K562 (cell line): ENCODE measurements around the gene ZNF692. TPM values are rescaled to one million over a fixed set of nuclear protein-coding genes. Genes with fewer than 3 reads are reported as not detected.

Experiments used
- ARID1B ChIP-seq: fragments of 450-650 bp; IDR thresholded peaks from 2 replicates; pipeline ENCODE4 v1.6.1; 2016; ENCODE audit warnings: antibody characterized with exemption, mild to moderate bottlenecking, inconsistent platforms
- C11orf30 ChIP-seq: fragments of 450-650 bp; IDR thresholded peaks from 2 replicates; pipeline ENCODE4 v1.6.1; 2016; ENCODE audit warnings: low read depth, mild to moderate bottlenecking
- CHD4 ChIP-seq: fragments of 200-600 bp; sonication (generic); IDR thresholded peaks from 3 replicates; pipeline ENCODE4 v1.6.1; 2012; ENCODE audit warnings: low read depth, mild to moderate bottlenecking, mixed read lengths, low read length, inconsistent platforms; ENCODE audit not compliant: insufficient read depth, insufficient replicate concordance, poor library complexity, severe bottlenecking
- CSDE1 ChIP-seq, 2 experiments: fragments of 450-650 bp; IDR thresholded peaks; 2 replicates each; pipeline ENCODE4 v1.6.1; 2016; ENCODE audit warnings: mild to moderate bottlenecking in 1 of 2
- GABPB1 ChIP-seq: sonication (generic); formaldehyde crosslinking; IDR thresholded peaks from 2 replicates; pipeline ENCODE4 v1.8.0; 2022; ENCODE audit warnings: mild to moderate bottlenecking, missing genetic modification reagents
- LARP7 ChIP-seq: fragments of 450-650 bp; IDR thresholded peaks from 2 replicates; pipeline ENCODE4 v1.6.1; 2016
- POLR2A ChIP-seq: fragments of 450-650 bp; conservative IDR thresholded peaks from 2 replicates; pipeline ENCODE4 v1.6.1; 2016
- RBM39 ChIP-seq: fragments of 200-400 bp; formaldehyde crosslinking; optimal IDR thresholded peaks from 2 replicates; pipeline ENCODE3; 2018; ENCODE audit warnings: low read depth, low read length
- STAG1 ChIP-seq: sonication (generic); formaldehyde crosslinking; IDR thresholded peaks from 2 replicates; pipeline ENCODE4 v1.5.0; 2020; ENCODE audit warnings: missing genetic modification reagents, borderline replicate concordance
- ZNF224 ChIP-seq: sonication (generic); formaldehyde crosslinking; IDR thresholded peaks from 2 replicates; pipeline ENCODE4 v1.8.0; 2022; ENCODE audit warnings: mild to moderate bottlenecking, missing genetic modification reagents
- ZNF511 ChIP-seq: sonication (generic); formaldehyde crosslinking; IDR thresholded peaks from 2 replicates; pipeline ENCODE4 v1.8.0; 2022; ENCODE audit warnings: mild to moderate bottlenecking, missing genetic modification reagents
- ZNF609 ChIP-seq: sonication (generic); formaldehyde crosslinking; IDR thresholded peaks from 2 replicates; pipeline ENCODE4 v1.8.1; 2023; ENCODE audit warnings: missing genetic modification reagents, mild to moderate bottlenecking, borderline replicate concordance
- polyA plus RNA-seq, 8 experiments: library from polyadenylated mRNA; depleted of rRNA in 4 of 8; stranded (reverse) in 5 of 8; unstranded in 3 of 8; fragments of >200 nt; fragmentation: Nextera tagmentation in 2 of 8; fragmentation: Illumina TruSeq in 1 of 8; extraction: Ambion mirVana in 2 of 8; extraction: Trizol in 1 of 8; gene quantifications; 2 replicates each; pipeline versions ENCODE4 v1.2.1 to v1.2.3, GENCODE V29; 2011 to 2014; ENCODE audit warnings: inconsistent platforms in 1 of 8, missing spikeins in 1 of 8
- total RNA-seq, 7 experiments: library from RNA; depleted of rRNA in 6 of 7; stranded (reverse); fragments of >200 nt in 6 of 7; fragmentation: Illumina TruSeq in 2 of 7; extraction: Trizol in 2 of 7; gene quantifications; 2 replicates each; pipeline versions ENCODE4 v1.2.1 to v1.2.3, GENCODE V29; 2011 to 2021; ENCODE audit warnings: low replicate concordance in 1 of 7
- TF ChIP-seq, protein P1 (sequence below): fragments of 250-450 bp; sonication (Bioruptor Pico); IDR thresholded peaks from 2 replicates; pipeline ENCODE4 v1.4.0; 2020; ENCODE audit warnings: mild to moderate bottlenecking, moderate library complexity
- TF ChIP-seq, protein P2 (sequence below): fragments of 250-450 bp; sonication (Bioruptor Pico); IDR thresholded peaks from 2 replicates; pipeline ENCODE4 v1.8.0; 2021; ENCODE audit warnings: moderate library complexity, mild to moderate bottlenecking, inconsistent platforms
- TF ChIP-seq, protein P3 (sequence below): fragments of 450-650 bp; formaldehyde crosslinking; IDR thresholded peaks from 2 replicates; pipeline ENCODE4 v1.4.0; 2022; ENCODE audit warnings: missing genetic modification characterization

ZNF692 gene
- total and polyA plus RNA-seq, 9 of the 15 experiments (the other 6 are each of a cell fraction or from before 2014, with no cell fraction given), result 8.4 to 143 (median 55.9) TPM

DNA sequence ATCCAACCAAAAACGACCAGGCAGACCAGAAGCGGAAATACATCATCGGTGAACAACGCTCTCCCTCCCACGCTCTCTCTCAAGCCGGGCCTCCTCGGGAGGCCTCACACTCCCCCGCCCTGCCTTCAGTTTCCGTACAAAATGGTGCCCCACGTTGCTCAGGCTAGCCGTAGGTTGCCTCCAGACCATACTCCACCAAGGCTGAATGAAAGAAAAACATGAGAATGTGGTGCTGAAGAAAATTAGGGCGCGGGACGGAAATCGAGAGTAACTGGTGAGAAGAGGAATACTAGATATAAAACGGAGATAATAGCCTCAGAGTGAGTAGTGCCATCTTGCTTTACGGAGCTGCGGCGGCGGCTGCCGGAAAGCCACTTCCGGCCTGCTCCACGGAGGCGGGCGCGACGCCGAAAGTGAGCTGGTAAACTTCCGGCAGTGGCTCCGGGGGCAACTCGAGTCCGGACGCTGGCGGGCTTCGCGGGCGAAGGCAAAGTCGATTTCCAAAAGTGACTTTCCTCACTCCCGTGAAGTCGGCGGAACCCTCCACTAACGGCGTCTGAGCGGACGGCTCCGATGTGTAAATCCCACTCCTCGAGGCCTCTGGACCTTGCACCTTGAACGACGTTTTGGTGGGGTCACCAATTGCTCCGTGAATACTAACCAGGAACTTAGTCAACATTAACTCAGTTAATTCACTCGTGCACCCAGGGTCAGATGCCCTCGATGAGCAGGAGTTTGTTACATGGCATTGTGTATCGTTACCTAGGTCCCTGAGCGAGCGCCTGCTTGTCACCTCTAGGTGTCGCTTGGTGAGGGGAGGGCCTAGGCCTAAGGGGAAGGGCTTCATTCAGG is 32.8 kb downstream of the ZNF692 start, which contains the start of gene SH3BP5L (continued):
- TF ChIP-seq, protein P1, sequence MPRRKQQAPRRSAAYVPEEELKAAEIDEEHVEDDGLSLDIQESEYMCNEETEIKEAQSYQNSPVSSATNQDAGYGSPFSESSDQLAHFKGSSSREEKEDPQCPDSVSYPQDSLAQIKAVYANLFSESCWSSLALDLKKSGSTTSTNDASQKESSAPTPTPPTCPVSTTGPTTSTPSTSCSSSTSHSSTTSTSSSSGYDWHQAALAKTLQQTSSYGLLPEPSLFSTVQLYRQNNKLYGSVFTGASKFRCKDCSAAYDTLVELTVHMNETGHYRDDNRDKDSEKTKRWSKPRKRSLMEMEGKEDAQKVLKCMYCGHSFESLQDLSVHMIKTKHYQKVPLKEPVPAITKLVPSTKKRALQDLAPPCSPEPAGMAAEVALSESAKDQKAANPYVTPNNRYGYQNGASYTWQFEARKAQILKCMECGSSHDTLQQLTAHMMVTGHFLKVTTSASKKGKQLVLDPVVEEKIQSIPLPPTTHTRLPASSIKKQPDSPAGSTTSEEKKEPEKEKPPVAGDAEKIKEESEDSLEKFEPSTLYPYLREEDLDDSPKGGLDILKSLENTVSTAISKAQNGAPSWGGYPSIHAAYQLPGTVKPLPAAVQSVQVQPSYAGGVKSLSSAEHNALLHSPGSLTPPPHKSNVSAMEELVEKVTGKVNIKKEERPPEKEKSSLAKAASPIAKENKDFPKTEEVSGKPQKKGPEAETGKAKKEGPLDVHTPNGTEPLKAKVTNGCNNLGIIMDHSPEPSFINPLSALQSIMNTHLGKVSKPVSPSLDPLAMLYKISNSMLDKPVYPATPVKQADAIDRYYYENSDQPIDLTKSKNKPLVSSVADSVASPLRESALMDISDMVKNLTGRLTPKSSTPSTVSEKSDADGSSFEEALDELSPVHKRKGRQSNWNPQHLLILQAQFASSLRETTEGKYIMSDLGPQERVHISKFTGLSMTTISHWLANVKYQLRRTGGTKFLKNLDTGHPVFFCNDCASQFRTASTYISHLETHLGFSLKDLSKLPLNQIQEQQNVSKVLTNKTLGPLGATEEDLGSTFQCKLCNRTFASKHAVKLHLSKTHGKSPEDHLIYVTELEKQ (CRISPR knock-in tag), result no peak
- peak; percentile 93 for TF ChIP-seq POLR2A
- peak; percentile 94 for TF ChIP-seq GABPB1 (CRISPR knock-in tag)
- TF ChIP-seq C11orf30, result peak; percentile 74
- TF ChIP-seq RBM39, result no peak
- no peak for TF ChIP-seq ZNF511 (CRISPR knock-in tag)
- TF ChIP-seq, protein P2, sequence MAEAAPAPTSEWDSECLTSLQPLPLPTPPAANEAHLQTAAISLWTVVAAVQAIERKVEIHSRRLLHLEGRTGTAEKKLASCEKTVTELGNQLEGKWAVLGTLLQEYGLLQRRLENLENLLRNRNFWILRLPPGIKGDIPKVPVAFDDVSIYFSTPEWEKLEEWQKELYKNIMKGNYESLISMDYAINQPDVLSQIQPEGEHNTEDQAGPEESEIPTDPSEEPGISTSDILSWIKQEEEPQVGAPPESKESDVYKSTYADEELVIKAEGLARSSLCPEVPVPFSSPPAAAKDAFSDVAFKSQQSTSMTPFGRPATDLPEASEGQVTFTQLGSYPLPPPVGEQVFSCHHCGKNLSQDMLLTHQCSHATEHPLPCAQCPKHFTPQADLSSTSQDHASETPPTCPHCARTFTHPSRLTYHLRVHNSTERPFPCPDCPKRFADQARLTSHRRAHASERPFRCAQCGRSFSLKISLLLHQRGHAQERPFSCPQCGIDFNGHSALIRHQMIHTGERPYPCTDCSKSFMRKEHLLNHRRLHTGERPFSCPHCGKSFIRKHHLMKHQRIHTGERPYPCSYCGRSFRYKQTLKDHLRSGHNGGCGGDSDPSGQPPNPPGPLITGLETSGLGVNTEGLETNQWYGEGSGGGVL (CRISPR knock-in tag), result no peak
- no peak for TF ChIP-seq ZNF224
- peak in 1 of 2 experiments; percentile 99; a peak in 2 of 4 replicates for TF ChIP-seq CSDE1 (IDR thresholded peaks at IDR 0.05)
- TF ChIP-seq ZNF609, result no peak
- 0 out of 2 replicates have a peak, but pooled peaks have one; percentile 72 for TF ChIP-seq LARP7
- TF ChIP-seq, protein P3, sequence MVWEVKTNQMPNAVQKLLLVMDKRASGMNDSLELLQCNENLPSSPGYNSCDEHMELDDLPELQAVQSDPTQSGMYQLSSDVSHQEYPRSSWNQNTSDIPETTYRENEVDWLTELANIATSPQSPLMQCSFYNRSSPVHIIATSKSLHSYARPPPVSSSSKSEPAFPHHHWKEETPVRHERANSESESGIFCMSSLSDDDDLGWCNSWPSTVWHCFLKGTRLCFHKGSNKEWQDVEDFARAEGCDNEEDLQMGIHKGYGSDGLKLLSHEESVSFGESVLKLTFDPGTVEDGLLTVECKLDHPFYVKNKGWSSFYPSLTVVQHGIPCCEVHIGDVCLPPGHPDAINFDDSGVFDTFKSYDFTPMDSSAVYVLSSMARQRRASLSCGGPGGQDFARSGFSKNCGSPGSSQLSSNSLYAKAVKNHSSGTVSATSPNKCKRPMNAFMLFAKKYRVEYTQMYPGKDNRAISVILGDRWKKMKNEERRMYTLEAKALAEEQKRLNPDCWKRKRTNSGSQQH, result no peak
- TF ChIP-seq STAG1 (CRISPR knock-in tag), result no peak
- TF ChIP-seq CHD4, result peak; percentile 27
- TF ChIP-seq ARID1B, result no peak; the same call in 1 of the 2 replicates
